Measurements from ENCODE around the gene FSIP1. TPM values are rescaled to one million over a fixed set of nuclear protein-coding genes. Genes with fewer than 3 reads are reported as not detected.

FSIP1 gene
- total RNA-seq, 2 donors from 2014 or later = 0.14 to 0.21 TPM

DNA sequence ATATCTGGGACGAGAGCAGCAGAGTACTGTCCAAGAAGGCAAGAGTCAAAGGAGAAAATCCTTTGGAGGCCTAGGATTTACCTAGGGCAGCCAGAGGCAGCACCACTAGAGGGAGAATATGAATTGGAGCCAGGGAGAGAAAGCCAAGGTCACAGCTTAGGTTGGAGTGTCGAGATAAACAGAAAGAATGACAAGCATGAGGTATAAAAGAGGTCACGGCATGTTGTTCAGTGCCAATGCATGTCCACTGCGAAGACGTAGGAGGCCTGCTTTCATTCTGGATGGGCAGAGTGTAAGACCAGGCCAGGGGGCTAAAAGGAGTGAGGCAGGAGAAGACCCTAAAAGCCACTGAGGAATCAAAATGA, 154.5 kb downstream of the FSIP1 start:
- H3K4me3 ChIP-seq = no peak overlapping the region
- no peaks in the 10 kb centered on the region for H3K36me3 ChIP-seq
- no peak for DNase-seq (ENCODE audit: low spot score)
- H3K27ac ChIP-seq = no peak overlapping the region
- H3K9me3 ChIP-seq = no peaks in the 10 kb centered on the region
- TF ChIP-seq, protein P1, sequence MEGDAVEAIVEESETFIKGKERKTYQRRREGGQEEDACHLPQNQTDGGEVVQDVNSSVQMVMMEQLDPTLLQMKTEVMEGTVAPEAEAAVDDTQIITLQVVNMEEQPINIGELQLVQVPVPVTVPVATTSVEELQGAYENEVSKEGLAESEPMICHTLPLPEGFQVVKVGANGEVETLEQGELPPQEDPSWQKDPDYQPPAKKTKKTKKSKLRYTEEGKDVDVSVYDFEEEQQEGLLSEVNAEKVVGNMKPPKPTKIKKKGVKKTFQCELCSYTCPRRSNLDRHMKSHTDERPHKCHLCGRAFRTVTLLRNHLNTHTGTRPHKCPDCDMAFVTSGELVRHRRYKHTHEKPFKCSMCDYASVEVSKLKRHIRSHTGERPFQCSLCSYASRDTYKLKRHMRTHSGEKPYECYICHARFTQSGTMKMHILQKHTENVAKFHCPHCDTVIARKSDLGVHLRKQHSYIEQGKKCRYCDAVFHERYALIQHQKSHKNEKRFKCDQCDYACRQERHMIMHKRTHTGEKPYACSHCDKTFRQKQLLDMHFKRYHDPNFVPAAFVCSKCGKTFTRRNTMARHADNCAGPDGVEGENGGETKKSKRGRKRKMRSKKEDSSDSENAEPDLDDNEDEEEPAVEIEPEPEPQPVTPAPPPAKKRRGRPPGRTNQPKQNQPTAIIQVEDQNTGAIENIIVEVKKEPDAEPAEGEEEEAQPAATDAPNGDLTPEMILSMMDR (IDR thresholded peaks at IDR 0.05) = no peak
- H3K4me1 ChIP-seq (ENCODE audit: control insufficient read depth in 1 of 2, low read depth in 2 of 2) = peaks cover 8 to 32% of the 10 kb centered on the region in 2 donors
- ATAC-seq (ENCODE audit: insufficient number of reproducible peaks, low FRiP score, low read depth) = no peak
- no peaks in the 10 kb centered on the region for H3K27me3 ChIP-seq (replicated peaks; ENCODE audit: insufficient read depth)

GRCh38 chr15:39627451-39628143, 155.0 kb downstream of the FSIP1 start:
- TF ChIP-seq, protein P1 (IDR thresholded peaks at IDR 0.05) = no peak
- Histone ChIP-seq H3K4me1 (ENCODE audit: control insufficient read depth in 1 of 2, low read depth in 2 of 2) (peaks cover 8 to 32% of the 10 kb centered on the region in 2 donors), H3K9me3 (no peaks in the 10 kb centered on the region), H3K27me3 (replicated peaks; ENCODE audit: insufficient read depth) (no peaks in the 10 kb centered on the region), H3K27ac (no peak overlapping the region), H3K36me3 (no peaks in the 10 kb centered on the region), H3K4me3 (no peak overlapping the region)
- no peak for ATAC-seq (ENCODE audit: insufficient number of reproducible peaks, low FRiP score, low read depth)
- no peak for DNase-seq (ENCODE audit: low spot score)

DNA sequence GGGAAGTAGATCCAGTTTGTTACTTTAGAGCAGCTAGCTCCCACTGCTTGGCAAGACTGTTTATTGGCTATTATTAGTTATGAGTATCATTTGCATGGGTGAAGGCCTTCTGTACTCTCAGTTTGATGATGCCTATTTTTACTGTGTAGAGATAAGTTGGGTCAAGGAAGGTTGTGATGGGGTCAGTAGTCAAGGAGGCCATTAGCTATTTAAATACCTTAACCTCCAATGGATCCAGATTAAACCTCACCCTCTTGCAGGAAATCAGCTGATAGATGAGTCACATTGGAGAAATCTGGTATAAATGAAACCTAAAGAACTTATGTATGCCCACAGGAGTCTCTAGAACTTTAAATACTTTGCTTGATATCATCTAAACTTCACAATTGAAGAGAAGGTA, 156.8 kb downstream of the FSIP1 start:
- DNase-seq (ENCODE audit: low spot score) (no peak), ATAC-seq (ENCODE audit: insufficient number of reproducible peaks, low FRiP score, low read depth) (no peak)

GRCh38 chr15:39625451-39625850, 157.2 kb downstream of the FSIP1 start:
- DNase-seq (ENCODE audit: low spot score) (no peak), ATAC-seq (ENCODE audit: insufficient number of reproducible peaks, low FRiP score, low read depth) (no peak)
- TF ChIP-seq, protein P1 (IDR thresholded peaks at IDR 0.05) = no peak
- Histone ChIP-seq H3K27ac (peak overlapping the region in 1 of 2 donors; percentile 29), H3K4me1 (ENCODE audit: control insufficient read depth in 1 of 2, low read depth in 2 of 2) (peaks cover 8 to 32% of the 10 kb centered on the region in 2 donors), H3K36me3 (no peaks in the 10 kb centered on the region), H3K27me3 (replicated peaks; ENCODE audit: insufficient read depth) (no peaks in the 10 kb centered on the region), H3K9me3 (no peaks in the 10 kb centered on the region), H3K4me3 (no peak overlapping the region)

More for the DNA sequence above, 156.8 kb downstream of the FSIP1 start:
- H3K4me3 ChIP-seq = no peak overlapping the region
- no peak overlapping the region for H3K27ac ChIP-seq
- TF ChIP-seq, protein P1 (IDR thresholded peaks at IDR 0.05) = no peak
- H3K36me3 ChIP-seq = no peaks in the 10 kb centered on the region
- H3K27me3 ChIP-seq (replicated peaks; ENCODE audit: insufficient read depth) = no peaks in the 10 kb centered on the region
- H3K9me3 ChIP-seq = no peaks in the 10 kb centered on the region
- peaks cover 8 to 32% of the 10 kb centered on the region in 2 donors for H3K4me1 ChIP-seq (ENCODE audit: control insufficient read depth in 1 of 2, low read depth in 2 of 2)

GRCh38 chr15:39624806-39625205, 157.8 kb downstream of the FSIP1 start:
- ATAC-seq (ENCODE audit: insufficient number of reproducible peaks, low FRiP score, low read depth) (peak; percentile 79), DNase-seq (ENCODE audit: low spot score) (no peak)
- H3K27me3 ChIP-seq (replicated peaks; ENCODE audit: insufficient read depth) = no peaks in the 10 kb centered on the region
- peak overlapping the region; percentile 29 to 41 for H3K27ac ChIP-seq
- no peaks in the 10 kb centered on the region for H3K36me3 ChIP-seq
- TF ChIP-seq, protein P1 (IDR thresholded peaks at IDR 0.05) = no peak
- no peak overlapping the region for H3K4me3 ChIP-seq
- no peaks in the 10 kb centered on the region for H3K9me3 ChIP-seq
- H3K4me1 ChIP-seq (ENCODE audit: control insufficient read depth in 1 of 2, low read depth in 2 of 2) = peaks cover 8 to 32% of the 10 kb centered on the region in 2 donors
